Lower leg skin (tissue), 3 donors: Measurements from ENCODE around the gene ESRRB.

Experiments
- POLR2A ChIP-seq, 2 donors: fragments of 450-650 bp; IDR thresholded peaks; one replicate each; pipeline ENCODE4 v1.6.1; 2016 to 2017; ENCODE audit warnings: antibody characterized with exemption in 2 of 2, mild to moderate bottlenecking in 1 of 2, moderate library complexity in 1 of 2
- TF ChIP-seq, protein P1 (sequence below), 3 donors: fragments of 450-650 bp; IDR thresholded peaks; one replicate each; pipeline ENCODE4 v1.5.1; 2016; ENCODE audit warnings: antibody characterized with exemption in 3 of 3, mild to moderate bottlenecking in 3 of 3, moderate library complexity in 2 of 3

DNA sequence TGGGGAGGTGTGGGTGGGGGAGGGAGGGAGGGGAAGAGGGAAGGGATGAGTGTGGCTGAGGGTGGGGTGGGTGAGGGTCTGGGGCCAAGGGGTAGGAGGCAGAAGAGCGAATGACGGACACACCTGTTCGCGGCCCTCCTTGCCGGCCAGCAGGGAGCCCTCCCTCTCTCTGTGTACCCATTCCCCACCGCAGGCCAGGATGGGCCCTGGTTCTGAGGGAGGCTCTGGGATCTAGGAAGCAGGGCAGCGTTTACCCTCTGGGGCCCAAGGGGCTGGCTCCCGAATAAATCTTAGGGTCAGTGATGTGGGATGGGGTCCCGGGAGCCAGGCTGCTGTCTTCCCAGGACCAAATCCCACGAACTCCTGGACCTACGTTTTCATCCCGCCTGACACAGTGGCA lies 46.0 kb upstream of the ESRRB start:
- TF ChIP-seq, protein P1, sequence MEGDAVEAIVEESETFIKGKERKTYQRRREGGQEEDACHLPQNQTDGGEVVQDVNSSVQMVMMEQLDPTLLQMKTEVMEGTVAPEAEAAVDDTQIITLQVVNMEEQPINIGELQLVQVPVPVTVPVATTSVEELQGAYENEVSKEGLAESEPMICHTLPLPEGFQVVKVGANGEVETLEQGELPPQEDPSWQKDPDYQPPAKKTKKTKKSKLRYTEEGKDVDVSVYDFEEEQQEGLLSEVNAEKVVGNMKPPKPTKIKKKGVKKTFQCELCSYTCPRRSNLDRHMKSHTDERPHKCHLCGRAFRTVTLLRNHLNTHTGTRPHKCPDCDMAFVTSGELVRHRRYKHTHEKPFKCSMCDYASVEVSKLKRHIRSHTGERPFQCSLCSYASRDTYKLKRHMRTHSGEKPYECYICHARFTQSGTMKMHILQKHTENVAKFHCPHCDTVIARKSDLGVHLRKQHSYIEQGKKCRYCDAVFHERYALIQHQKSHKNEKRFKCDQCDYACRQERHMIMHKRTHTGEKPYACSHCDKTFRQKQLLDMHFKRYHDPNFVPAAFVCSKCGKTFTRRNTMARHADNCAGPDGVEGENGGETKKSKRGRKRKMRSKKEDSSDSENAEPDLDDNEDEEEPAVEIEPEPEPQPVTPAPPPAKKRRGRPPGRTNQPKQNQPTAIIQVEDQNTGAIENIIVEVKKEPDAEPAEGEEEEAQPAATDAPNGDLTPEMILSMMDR (IDR thresholded peaks at IDR 0.05) = no peak
- no peak for TF ChIP-seq POLR2A (IDR thresholded peaks at IDR 0.05)
